GM23338 (cell line): Measurements from ENCODE around the gene UNC5B. TPM values are rescaled to one million over a fixed set of nuclear protein-coding genes. Genes with fewer than 3 reads are reported as not detected.

ENCODE experiments used
- ATAC-seq: fragments of 200-7000 bp; cut with Tn5 transposase; 3 replicates; pipeline ENCODE4 v1.9.1; 2020
- DNase-seq: peaks from one replicate; pipeline ENCODE4 v3.0.0-alpha.2; 2015; ENCODE audit warnings: low spot score
- H2AFZ ChIP-seq: fragments of 200-600 bp; sonication (generic); 2 replicates; pipeline ENCODE4 v1.8.0; 2016; ENCODE audit warnings: antibody characterized with exemption, mild to moderate bottlenecking, moderate library complexity
- H3F3A ChIP-seq: fragments of 200-600 bp; sonication (generic); replicated peaks from 2 replicates; pipeline ENCODE4 v1.8.0; 2017; ENCODE audit warnings: antibody characterized with exemption, mixed run types, low read depth
- H3K27ac ChIP-seq: fragments of 200-600 bp; sonication (generic); 2 replicates; pipeline ENCODE4 v1.6.1; 2016; ENCODE audit warnings: low read depth
- H3K27me3 ChIP-seq: fragments of 200-600 bp; sonication (generic); 2 replicates; pipeline ENCODE4 v1.8.0; 2016; ENCODE audit warnings: mild to moderate bottlenecking, mixed run types, moderate library complexity; ENCODE audit not compliant: insufficient read depth
- H3K36me3 ChIP-seq: fragments of 200-600 bp; sonication (generic); 2 replicates; pipeline ENCODE4 v1.8.0; 2016; ENCODE audit warnings: mild to moderate bottlenecking; ENCODE audit not compliant: insufficient read depth
- H3K4me1 ChIP-seq: fragments of 200-600 bp; sonication (generic); 2 replicates; pipeline ENCODE4 v1.8.0; 2016; ENCODE audit warnings: mild to moderate bottlenecking, moderate library complexity; ENCODE audit not compliant: insufficient read depth
- H3K4me2 ChIP-seq: fragments of 200-600 bp; sonication (generic); 2 replicates; pipeline ENCODE4 v1.7.1; 2017; ENCODE audit warnings: mixed run types
- H3K4me3 ChIP-seq: fragments of 200-600 bp; sonication (generic); 2 replicates; pipeline ENCODE4 v1.6.1; 2016; ENCODE audit warnings: mixed run types
- H3K79me2 ChIP-seq: fragments of 200-600 bp; sonication (generic); replicated peaks from 2 replicates; pipeline ENCODE4 v1.8.0; 2017; ENCODE audit warnings: mild to moderate bottlenecking; ENCODE audit not compliant: insufficient read depth
- H3K9me2 ChIP-seq: fragments of 200-600 bp; sonication (generic); 2 replicates; pipeline ENCODE4 v1.8.0; 2017; ENCODE audit not compliant: insufficient read depth
- H4K20me1 ChIP-seq: fragments of 200-600 bp; sonication (generic); replicated peaks from 2 replicates; pipeline ENCODE4 v1.8.0; 2017; ENCODE audit warnings: mild to moderate bottlenecking; ENCODE audit not compliant: insufficient read depth
- H3K27ac Mint-ChIP-seq: 2 replicates; pipeline ENCODE4 v1.8.0; 2020; ENCODE audit warnings: inconsistent platforms, mild to moderate bottlenecking, moderate library complexity, mixed read lengths
- H3K27me3 Mint-ChIP-seq: 3 replicates; pipeline ENCODE4 v1.8.0; 2022; ENCODE audit warnings: low read depth, mild to moderate bottlenecking, moderate library complexity, mixed read lengths, inconsistent platforms; ENCODE audit not compliant: insufficient read depth, poor library complexity
- H3K36me3 Mint-ChIP-seq: 3 replicates; pipeline ENCODE4 v1.8.0; 2021; ENCODE audit warnings: low read depth, mild to moderate bottlenecking, inconsistent platforms, moderate library complexity, mixed read lengths
- H3K4me1 Mint-ChIP-seq: 3 replicates; pipeline ENCODE4 v1.8.0; 2020; ENCODE audit warnings: mild to moderate bottlenecking, inconsistent platforms, mixed read lengths
- H3K4me3 Mint-ChIP-seq: 3 replicates; pipeline ENCODE4 v1.8.0; 2021; ENCODE audit warnings: moderate library complexity, mild to moderate bottlenecking, inconsistent platforms, mixed read lengths
- H3K9me3 Mint-ChIP-seq: 3 replicates; pipeline ENCODE4 v1.8.0; 2020; ENCODE audit warnings: moderate library complexity, mild to moderate bottlenecking, inconsistent platforms, mixed read lengths
- CREB1 ChIP-seq: fragments of 250-450 bp; sonication (Bioruptor Pico); IDR thresholded peaks from 2 replicates; pipeline ENCODE4 v1.5.0; 2020; ENCODE audit warnings: low read depth, mild to moderate bottlenecking, moderate library complexity
- CTCF ChIP-seq, 2 experiments: fragments of 200-600 bp in 1 of 2; sonication (generic) in 1 of 2; conservative IDR thresholded peaks; 2 replicates each; pipeline versions ENCODE4 v1.5.1 to v1.6.1; 2016 to 2017; ENCODE audit warnings: antibody characterized with exemption in 2 of 2, low read depth in 2 of 2, mild to moderate bottlenecking in 2 of 2, moderate library complexity in 1 of 2
- ETS1 ChIP-seq: IDR thresholded peaks from 2 replicates; pipeline ENCODE4 v1.6.1; 2016; ENCODE audit warnings: antibody characterized with exemption
- EZH2phosphoT487 ChIP-seq: fragments of 200-600 bp; sonication (generic); IDR thresholded peaks from one replicate; pipeline ENCODE4 v1.8.1; 2018; ENCODE audit warnings: antibody characterized with exemption; ENCODE audit not compliant: unreplicated experiment
- JUNB ChIP-seq: IDR thresholded peaks from one replicate; pipeline ENCODE4 v1.6.1; 2016; ENCODE audit warnings: antibody characterized with exemption; ENCODE audit not compliant: unreplicated experiment
- NANOG ChIP-seq: IDR thresholded peaks from 2 replicates; pipeline ENCODE4 v1.6.1; 2016; ENCODE audit warnings: antibody characterized with exemption, borderline replicate concordance
- REST ChIP-seq: IDR thresholded peaks from one replicate; pipeline ENCODE4 v1.6.1; 2018; ENCODE audit warnings: antibody characterized with exemption; ENCODE audit not compliant: unreplicated experiment
- ZNF114 ChIP-seq: fragments of 250-450 bp; sonication (Bioruptor Pico); IDR thresholded peaks from 2 replicates; pipeline ENCODE4 v1.5.0; 2020; ENCODE audit warnings: mild to moderate bottlenecking, moderate library complexity
- ZNF331 ChIP-seq: fragments of 250-450 bp; sonication (Bioruptor Pico); IDR thresholded peaks from 2 replicates; pipeline ENCODE4 v1.5.0; 2020; ENCODE audit warnings: low read depth, mild to moderate bottlenecking, moderate library complexity
- ZNF462 ChIP-seq: fragments of 250-450 bp; sonication (Bioruptor Pico); IDR thresholded peaks from 2 replicates; pipeline ENCODE4 v1.5.0; 2020; ENCODE audit warnings: mild to moderate bottlenecking, moderate library complexity
- polyA plus RNA-seq: library from polyadenylated mRNA; unstranded; fragments of >200 nt; fragmentation: Nextera tagmentation; extraction: Ambion mirVana; gene quantifications from 2 replicates; pipeline ENCODE4 v1.2.1, GENCODE V29; 2016
- total RNA-seq: library from RNA; depleted of rRNA; stranded (reverse); fragments of >200 nt; shearing (Covaris generic); gene quantifications from 2 replicates; pipeline ENCODE4 v1.2.3, GENCODE V29; 2014

UNC5B gene
- total and polyA plus RNA-seq, 2 experiments from 2014 or later: 8.0 to 31.2 TPM

- no peak for TF ChIP-seq CTCF (conservative IDR thresholded peaks at IDR 0.05; ENCODE audit: low read depth in 2 of 2)
- TF ChIP-seq ZNF331 (CRISPR knock-in tag): no peak
- no peak for TF ChIP-seq ETS1
- no peak for TF ChIP-seq REST
- TF ChIP-seq EZH2phosphoT487: no peak
Observed at GRCh38 chr10:71173466-71173865, 38.9 kb upstream of the UNC5B start (continued).

GRCh38 chr10:71176661-71177060 lies 35.7 kb upstream of the UNC5B start:
- H3K9me3 Mint-ChIP-seq: no peaks in the 10 kb centered on the region
- no peak overlapping the region for H3K4me2 ChIP-seq
- H3K36me3 ChIP-seq: no peaks in the 10 kb centered on the region
- no peaks in the 10 kb centered on the region for H3K79me2 ChIP-seq
- no peak overlapping the region for H3K4me3 ChIP-seq
- DNase-seq: peak; percentile 66
- H3K27ac Mint-ChIP-seq: peak overlapping the region; percentile 69; the same call in 1 of the 2 replicates
- H3K27me3 Mint-ChIP-seq: peaks cover 8% of the 10 kb centered on the region
- H3K4me1 ChIP-seq: no peaks in the 10 kb centered on the region
- H3K36me3 Mint-ChIP-seq: no peaks in the 10 kb centered on the region
- peaks cover 27% of the 10 kb centered on the region for H3K4me1 Mint-ChIP-seq
- H3K9me2 ChIP-seq: no peaks in the 10 kb centered on the region; the same call in 1 of the 2 replicates
- peak; percentile 86 for ATAC-seq
- H3K27me3 ChIP-seq: no peaks in the 10 kb centered on the region
- H2AFZ ChIP-seq: no peak overlapping the region
- H4K20me1 ChIP-seq: no peaks in the 10 kb centered on the region
- no peak overlapping the region for H3K27ac ChIP-seq
- no peaks in the 10 kb centered on the region for H3F3A ChIP-seq
- no peak overlapping the region for H3K4me3 Mint-ChIP-seq
- no peak for TF ChIP-seq ZNF462 (CRISPR knock-in tag)
- no peak for TF ChIP-seq EZH2phosphoT487
- no peak for TF ChIP-seq ZNF114
- TF ChIP-seq JUNB: no peak
- no peak for TF ChIP-seq CTCF (conservative IDR thresholded peaks at IDR 0.05; ENCODE audit: low read depth in 2 of 2)
- TF ChIP-seq CREB1 (CRISPR knock-in tag): no peak
- no peak for TF ChIP-seq ZNF331 (CRISPR knock-in tag)
- TF ChIP-seq NANOG: no peak
